ENCODE data around the gene TSEN15. TPM values are rescaled to one million over a fixed set of nuclear protein-coding genes. Genes with fewer than 3 reads are reported as not detected.
"Not testable (repeated sequence)": the region's sequence is repeated elsewhere in the genome, so short reads cannot be mapped to it uniquely, and the experiment has no call there.

The TSEN15 gene
- total and polyA plus RNA-seq, 2 of the 13 experiments (the other 11 are each of a cell fraction or from before 2014, with no cell fraction given): 25.6 to 35.8 TPM

- DNase-seq (ENCODE audit: low spot score); H3K9me3 ChIP-seq (ENCODE audit: low read length); CTCF ChIA-PET (ENCODE audit: low intra/inter-chr PET ratio, low total read pairs); intact Hi-C loops (cut with micrococcal nuclease; ENCODE audit: unreplicated experiment); POLR2A ChIA-PET; H3K27ac ChIP-seq (ENCODE audit: extremely low read length, insufficient read depth, low read length); H2AFZ ChIP-seq (ENCODE audit: low read length); H3K4me3 ChIP-seq (replicated peaks in 1 of 3; ENCODE audit: insufficient read depth in 1 of 3, low read depth in 2 of 3, low read length in 3 of 3); BruUV-seq (replicated peaks); H3K27me3 ChIP-seq (ENCODE audit: control insufficient read depth in 1 of 2, insufficient read depth in 2 of 2, low read length in 2 of 2); H3K4me1 ChIP-seq (ENCODE audit: insufficient read depth, low read length); H3K9ac ChIP-seq (ENCODE audit: insufficient read depth, low read depth, low read length); FAIRE-seq; ATAC-seq; H3K79me2 ChIP-seq (ENCODE audit: insufficient read depth, low read length); H3K36me3 ChIP-seq (replicated peaks in 1 of 2; ENCODE audit: control insufficient read depth in 1 of 2, insufficient read depth in 2 of 2, low read length in 2 of 2); H3K4me2 ChIP-seq (ENCODE audit: low read depth, low read length); H4K20me1 ChIP-seq (ENCODE audit: insufficient read depth, low read length): not testable (repeated sequence)
- 68% methylated on average over 3 of the region's 5 CpGs for WGBS (ENCODE audit: low lambda C conversion rate)
- in situ Hi-C loops (cut with HindIII; ENCODE audit: extremely low pct_ligation_motif_present, low pct_unique_long_range_greater_than_20kb): loop anchor here (25.0 kb wide), 1 partner anchor 566 kb away; no protein-coding TSS in a partner anchor
Observed at GRCh38 chr1:184096580-184096979, 45.0 kb downstream of the TSEN15 start.

- BruUV-seq (replicated peaks): no TSS peak
- intact Hi-C loops (cut with micrococcal nuclease; ENCODE audit: unreplicated experiment): loop anchor here (10.0 kb wide), 1 partner anchor 1466 kb away; no protein-coding TSS in a partner anchor
- Histone ChIP-seq H3K4me1 (ENCODE audit: insufficient read depth, low read length) (no peaks in the 10 kb centered on the region), H3K27ac (ENCODE audit: extremely low read length, insufficient read depth, low read length) (no peak overlapping the region), H3K4me3 (replicated peaks in 1 of 3; ENCODE audit: insufficient read depth in 1 of 3, low read depth in 2 of 3, low read length in 3 of 3) (no peak overlapping the region), H3K27me3 (ENCODE audit: control insufficient read depth in 1 of 2, insufficient read depth in 2 of 2, low read length in 2 of 2) (no peaks in the 10 kb centered on the region; a peak in 1 of 5 replicates), H2AFZ (ENCODE audit: low read length) (no peak overlapping the region), H3K9me3 (ENCODE audit: low read length) (no peaks in the 10 kb centered on the region), H3K9ac (ENCODE audit: insufficient read depth, low read depth, low read length) (no peak overlapping the region), H3K36me3 (replicated peaks in 1 of 2; ENCODE audit: control insufficient read depth in 1 of 2, insufficient read depth in 2 of 2, low read length in 2 of 2) (no peaks in the 10 kb centered on the region), H3K4me2 (ENCODE audit: low read depth, low read length) (no peak overlapping the region), H3K79me2 (ENCODE audit: insufficient read depth, low read length) (no peaks in the 10 kb centered on the region), H4K20me1 (ENCODE audit: insufficient read depth, low read length) (no peaks in the 10 kb centered on the region)
- CTCF ChIA-PET (ENCODE audit: low intra/inter-chr PET ratio, low total read pairs): no interaction called here
- ATAC-seq (no peak), FAIRE-seq (no peak), DNase-seq (ENCODE audit: low spot score) (no peak)
- in situ Hi-C loops (cut with HindIII; ENCODE audit: extremely low pct_ligation_motif_present, low pct_unique_long_range_greater_than_20kb): no loop called here
- TF ChIP-seq MXD4 (CRISPR knock-in tag; IDR thresholded peaks at IDR 0.05): no peak
- POLR2A ChIA-PET: no interaction called here
Observed at GRCh38 chr1:184101141-184101540, 49.6 kb downstream of the TSEN15 start.

DNA sequence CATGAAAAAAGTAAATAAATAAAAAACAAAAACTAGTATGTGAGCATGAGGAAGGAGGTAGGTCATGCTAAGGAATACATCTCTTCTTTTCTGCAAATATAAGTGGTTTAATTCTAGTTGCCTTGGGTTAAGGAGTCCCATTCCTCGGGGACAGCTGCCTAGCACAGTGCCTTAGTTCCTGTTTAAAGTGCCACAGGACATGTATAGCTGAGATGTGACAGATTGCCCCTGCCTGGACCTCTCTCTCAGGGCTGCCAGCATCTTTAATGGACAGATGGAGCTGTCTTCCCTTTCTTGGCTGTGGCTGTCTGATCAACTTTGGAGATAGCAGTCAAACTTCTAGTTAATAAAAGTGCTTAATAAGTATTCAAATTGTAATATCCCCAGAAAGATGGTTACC lies 50.0 kb downstream of the TSEN15 start:
- Histone ChIP-seq H3K27ac (ENCODE audit: extremely low read length, insufficient read depth, low read length) (no peak overlapping the region), H3K9me3 (ENCODE audit: low read length) (no peaks in the 10 kb centered on the region), H3K79me2 (ENCODE audit: insufficient read depth, low read length) (no peaks in the 10 kb centered on the region), H3K27me3 (ENCODE audit: control insufficient read depth in 1 of 2, insufficient read depth in 2 of 2, low read length in 2 of 2) (no peaks in the 10 kb centered on the region; a peak in 1 of 5 replicates), H3K4me3 (replicated peaks in 1 of 3; ENCODE audit: insufficient read depth in 1 of 3, low read depth in 2 of 3, low read length in 3 of 3) (no peak overlapping the region), H3K9ac (ENCODE audit: insufficient read depth, low read depth, low read length) (no peak overlapping the region), H3K4me2 (ENCODE audit: low read depth, low read length) (no peak overlapping the region), H3K36me3 (replicated peaks in 1 of 2; ENCODE audit: control insufficient read depth in 1 of 2, insufficient read depth in 2 of 2, low read length in 2 of 2) (no peaks in the 10 kb centered on the region), H4K20me1 (ENCODE audit: insufficient read depth, low read length) (no peaks in the 10 kb centered on the region), H2AFZ (ENCODE audit: low read length) (no peak overlapping the region), H3K4me1 (ENCODE audit: insufficient read depth, low read length) (no peaks in the 10 kb centered on the region)
- ATAC-seq: no peak
- ChIA-PET CTCF (ENCODE audit: low intra/inter-chr PET ratio, low total read pairs) (no interaction called here), POLR2A (no interaction called here)
- no peak for TF ChIP-seq HNRNPH1 (optimal IDR thresholded peaks at IDR 0.05; ENCODE audit: low read depth, low read length)
- TF ChIP-seq HDAC2 (CRISPR knock-in tag; IDR thresholded peaks at IDR 0.05): no peak
- TF ChIP-seq ZNF691 (CRISPR knock-in tag; IDR thresholded peaks at IDR 0.05; ENCODE audit: borderline replicate concordance, low read depth): no peak
- TF ChIP-seq SMAD1 (CRISPR knock-in tag; IDR thresholded peaks at IDR 0.05; ENCODE audit: borderline replicate concordance, low read depth): no peak
- TF ChIP-seq NR2F1 (CRISPR knock-in tag; IDR thresholded peaks at IDR 0.05): no peak
- no peak for FAIRE-seq
- BruUV-seq (replicated peaks): no TSS peak
- in situ Hi-C loops (cut with HindIII; ENCODE audit: extremely low pct_ligation_motif_present, low pct_unique_long_range_greater_than_20kb): no loop called here
- intact Hi-C loops (cut with micrococcal nuclease; ENCODE audit: unreplicated experiment): loop anchor here (10.0 kb wide), 1 partner anchor 1467 kb away; no protein-coding TSS in a partner anchor
- DNase-seq (ENCODE audit: low spot score): no peak
- 0% methylated on average over 1 of the region's 1 CpG for WGBS (ENCODE audit: low lambda C conversion rate)

Measured in HepG2 (cell line).